Chondrocyte (in vitro differentiated cells): ENCODE data around the gene RSAD1. TPM values are rescaled to one million over a fixed set of nuclear protein-coding genes. Genes with fewer than 3 reads are reported as not detected.
A peak's percentile ranks its signal among the peaks of the same experiment; 100 is the strongest.

Source experiments
- DNase-seq: peaks from one replicate; pipeline ENCODE4 v3.0.0; 2021; ENCODE audit warnings: mixed read lengths, low spot score
- H3K27ac Mint-ChIP-seq: one replicate; pipeline ENCODE4 v1.8.0; 2021; ENCODE audit warnings: mild to moderate bottlenecking, moderate library complexity, mixed read lengths; ENCODE audit not compliant: unreplicated experiment
- H3K27me3 Mint-ChIP-seq: 2 replicates; pipeline ENCODE4 v1.8.0; 2021; ENCODE audit warnings: low read depth, mixed read lengths
- H3K36me3 Mint-ChIP-seq: 2 replicates; pipeline ENCODE4 v1.8.0; 2021; ENCODE audit warnings: low read depth, mixed read lengths
- H3K4me1 Mint-ChIP-seq: 2 replicates; pipeline ENCODE4 v1.8.0; 2021; ENCODE audit warnings: low read depth, mild to moderate bottlenecking, mixed read lengths
- H3K4me3 Mint-ChIP-seq: one replicate; pipeline ENCODE4 v1.8.0; 2021; ENCODE audit warnings: mild to moderate bottlenecking, moderate library complexity, mixed read lengths; ENCODE audit not compliant: unreplicated experiment
- H3K9me3 Mint-ChIP-seq: 2 replicates; pipeline ENCODE4 v1.8.0; 2021; ENCODE audit warnings: low read depth, mixed read lengths
- CTCF ChIP-seq: fragments of 200-600 bp; sonication (generic); IDR thresholded peaks from 2 replicates; pipeline ENCODE4 v1.5.0; 2021; ENCODE audit warnings: antibody characterized with exemption, mild to moderate bottlenecking, moderate library complexity
- total RNA-seq: library from RNA; stranded (reverse); gene quantifications from 3 replicates; pipeline ENCODE4 v1.2.1, GENCODE V29; 2021

The RSAD1 gene
- total RNA-seq, 1 donor from 2014 or later = 29.8 TPM

GRCh38 chr17:50506298-50506697 lies 27.6 kb downstream of the RSAD1 start:
- no peak overlapping the region for H3K27ac Mint-ChIP-seq
- no peak for DNase-seq
- H3K36me3 Mint-ChIP-seq = no peaks in the 10 kb centered on the region
- H3K4me1 Mint-ChIP-seq = peaks cover 22% of the 10 kb centered on the region
- no peaks in the 10 kb centered on the region for H3K27me3 Mint-ChIP-seq
- no peaks in the 10 kb centered on the region for H3K9me3 Mint-ChIP-seq
- no peak overlapping the region for H3K4me3 Mint-ChIP-seq
- TF ChIP-seq CTCF = no peak

- no peaks in the 10 kb centered on the region for H3K36me3 Mint-ChIP-seq
- peak within 1 kb of the TSS; percentile 76 for H3K27ac Mint-ChIP-seq
- H3K4me3 Mint-ChIP-seq = peak within 1 kb of the TSS; percentile 73
- H3K27me3 Mint-ChIP-seq = no peaks in the 10 kb centered on the region
- DNase-seq = peak; percentile 78
- no peaks in the 10 kb centered on the region for H3K9me3 Mint-ChIP-seq
- TF ChIP-seq CTCF = peak; percentile 64
- peaks cover 28% of the 10 kb centered on the region for H3K4me1 Mint-ChIP-seq
Observed at GRCh38 chr17:50507871-50508572, 29.4 kb downstream of the RSAD1 start, which contains the start of gene MYCBPAP. TSS of gene MYCBPAP (plus strand) at chr17:50508439. CDS start at chr17:50508675, 236 bp downstream.

- Mint-ChIP-seq H3K9me3 (no peaks in the 10 kb centered on the region), H3K4me3 (peak overlapping the region; percentile 73), H3K27ac (peak overlapping the region; percentile 76), H3K27me3 (no peaks in the 10 kb centered on the region), H3K4me1 (peaks cover 25% of the 10 kb centered on the region), H3K36me3 (no peaks in the 10 kb centered on the region)
- DNase-seq = peak; percentile 51
- TF ChIP-seq CTCF = no peak
Observed at GRCh38 chr17:50508573-50509460, 30.2 kb downstream of the RSAD1 start.

GRCh38 chr17:50511058-50511457 lies 32.4 kb downstream of the RSAD1 start:
- Mint-ChIP-seq H3K27me3 (no peaks in the 10 kb centered on the region), H3K9me3 (no peaks in the 10 kb centered on the region), H3K4me1 (peaks cover 43% of the 10 kb centered on the region), H3K27ac (peak overlapping the region; percentile 32), H3K4me3 (no peak overlapping the region), H3K36me3 (no peaks in the 10 kb centered on the region)
- TF ChIP-seq CTCF = no peak
- no peak for DNase-seq

- Mint-ChIP-seq H3K27me3 (no peaks in the 10 kb centered on the region), H3K36me3 (no peaks in the 10 kb centered on the region), H3K27ac (no peak overlapping the region), H3K4me1 (peaks cover 51% of the 10 kb centered on the region), H3K9me3 (no peaks in the 10 kb centered on the region), H3K4me3 (no peak overlapping the region)
- no peak for TF ChIP-seq CTCF
- DNase-seq = no peak
Observed at GRCh38 chr17:50513495-50513894, 34.8 kb downstream of the RSAD1 start.
